ENCODE measurements around the gene CELA3B.
"Not testable (repeated sequence)": the region's sequence is repeated elsewhere in the genome, so short reads cannot be mapped to it uniquely, and the experiment has no call there.

Gene CELA3B

GRCh38 chr1:22005261-22006149 lies 28.7 kb downstream of the CELA3B start:
- H3K4me3 ChIP-seq (ENCODE audit: low read depth, low read length): not testable (repeated sequence)
- peak; percentile 28 for TF ChIP-seq CTCF (IDR thresholded peaks at IDR 0.05; ENCODE audit: low read depth, low read length)
- DNase-seq (ENCODE audit: low read depth): peak; percentile 68

- DNase-seq (ENCODE audit: low read depth); H3K4me3 ChIP-seq (ENCODE audit: low read depth, low read length): not testable (repeated sequence)
Measured at GRCh38 chr1:22006736-22007135, 29.9 kb downstream of the CELA3B start.

- not testable (repeated sequence) for H3K4me3 ChIP-seq (ENCODE audit: low read depth, low read length); DNase-seq (ENCODE audit: low read depth)
Measured at GRCh38 chr1:22007262-22007661, 30.4 kb downstream of the CELA3B start.

- H3K4me3 ChIP-seq (ENCODE audit: low read depth, low read length); DNase-seq (ENCODE audit: low read depth): not testable (repeated sequence)
Measured at GRCh38 chr1:22009566-22009965, 32.7 kb downstream of the CELA3B start.

GRCh38 chr1:22012752-22013151 lies 35.9 kb downstream of the CELA3B start:
- DNase-seq (ENCODE audit: low read depth); H3K4me3 ChIP-seq (ENCODE audit: low read depth, low read length): not testable (repeated sequence)

- not testable (repeated sequence) for DNase-seq (ENCODE audit: low read depth); H3K4me3 ChIP-seq (ENCODE audit: low read depth, low read length)
Measured at GRCh38 chr1:22014575-22015206, 37.9 kb downstream of the CELA3B start.

- no peak overlapping the region for H3K4me3 ChIP-seq (ENCODE audit: low read depth, low read length)
- peak; percentile 64; the same call in 1 of the 2 replicates for TF ChIP-seq MAX (IDR thresholded peaks at IDR 0.05; ENCODE audit: low read depth, low read length)
- TF ChIP-seq POLR2A (IDR thresholded peaks at IDR 0.05; ENCODE audit: extremely low read depth, insufficient read length): no peak
- TF ChIP-seq MYC (IDR thresholded peaks at IDR 0.05; ENCODE audit: low read depth, low read length): peak; percentile 80
- TF ChIP-seq CTCF (IDR thresholded peaks at IDR 0.05; ENCODE audit: low read depth, low read length): peak; percentile 56
- DNase-seq (ENCODE audit: low read depth): peak; percentile 98
Measured at GRCh38 chr1:22018583-22019559, 42.0 kb downstream of the CELA3B start.

- no peak for DNase-seq (ENCODE audit: low read depth)
- no peak for TF ChIP-seq MAX (IDR thresholded peaks at IDR 0.05; ENCODE audit: low read depth, low read length)
- no peak for TF ChIP-seq CTCF (IDR thresholded peaks at IDR 0.05; ENCODE audit: low read depth, low read length)
- TF ChIP-seq MYC (IDR thresholded peaks at IDR 0.05; ENCODE audit: low read depth, low read length): no peak
- TF ChIP-seq POLR2A (IDR thresholded peaks at IDR 0.05; ENCODE audit: extremely low read depth, insufficient read length): no peak
- no peak overlapping the region for H3K4me3 ChIP-seq (ENCODE audit: low read depth, low read length)
Measured at GRCh38 chr1:22021061-22021460, 44.2 kb downstream of the CELA3B start.
